Jurkat, Clone E6-1 (cell line): Measurements from ENCODE around the gene ITM2C.
A peak's percentile ranks its signal among the peaks of the same experiment; 100 is the strongest.

Source experiments
- DNase-seq: peaks from one replicate; pipeline ENCODE4 v3.0.0-alpha.2; 2011; ENCODE audit warnings: low read depth, low spot score
- H3K4me3 ChIP-seq: 2 replicates; pipeline ENCODE4 v1.5.1; 2011; ENCODE audit warnings: mild to moderate bottlenecking, low read length, control low read depth, moderate library complexity

ITM2C gene

GRCh38 chr2:230870544-230871360 lies 6.0 kb downstream of the ITM2C start:
- DNase-seq: no peak
- H3K4me3 ChIP-seq: no peak overlapping the region

- no peak for DNase-seq
- H3K4me3 ChIP-seq: no peak overlapping the region
Observed at GRCh38 chr2:230871361-230872150, 6.8 kb downstream of the ITM2C start.

- no peak for DNase-seq
- H3K4me3 ChIP-seq: no peak overlapping the region
Observed at GRCh38 chr2:230872151-230872967, 7.6 kb downstream of the ITM2C start.

DNA sequence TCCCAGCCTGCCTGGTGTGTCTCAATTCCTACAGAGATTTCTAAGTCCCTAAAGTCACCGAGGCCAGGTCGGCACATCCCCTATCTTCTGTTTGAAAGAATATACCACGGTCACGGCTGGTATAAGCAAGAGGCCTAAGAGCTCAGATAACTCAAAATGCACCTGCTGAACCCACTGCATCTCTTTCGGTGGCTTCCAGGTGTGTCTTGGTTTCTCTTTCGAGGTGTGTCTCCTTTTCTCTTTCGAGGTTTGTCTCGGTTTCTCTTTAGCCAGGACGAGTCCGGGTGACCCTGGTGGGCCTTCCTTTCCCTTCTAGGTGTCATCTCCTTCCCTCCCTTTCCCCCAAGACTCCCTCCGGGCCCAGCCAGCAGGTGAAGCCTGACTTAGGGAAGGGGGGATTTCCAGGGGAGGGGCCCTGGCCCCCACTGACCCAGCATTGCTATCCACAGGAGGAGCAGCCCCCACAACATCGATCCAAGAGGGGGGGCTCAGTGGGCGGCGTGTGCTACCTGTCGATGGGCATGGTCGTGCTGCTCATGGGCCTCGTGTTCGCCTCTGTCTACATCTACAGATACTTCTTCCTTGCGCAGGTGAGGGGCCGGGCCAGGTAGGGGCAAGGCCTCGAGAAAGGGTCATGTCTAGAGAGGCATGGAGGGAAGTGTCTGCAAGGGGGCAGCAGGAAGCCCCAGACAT lies 8.4 kb downstream of the ITM2C start:
- DNase-seq: no peak
- no peak overlapping the region for H3K4me3 ChIP-seq

GRCh38 chr2:230873661-230874401 lies 9.1 kb downstream of the ITM2C start:
- no peak overlapping the region for H3K4me3 ChIP-seq
- no peak for DNase-seq

DNA sequence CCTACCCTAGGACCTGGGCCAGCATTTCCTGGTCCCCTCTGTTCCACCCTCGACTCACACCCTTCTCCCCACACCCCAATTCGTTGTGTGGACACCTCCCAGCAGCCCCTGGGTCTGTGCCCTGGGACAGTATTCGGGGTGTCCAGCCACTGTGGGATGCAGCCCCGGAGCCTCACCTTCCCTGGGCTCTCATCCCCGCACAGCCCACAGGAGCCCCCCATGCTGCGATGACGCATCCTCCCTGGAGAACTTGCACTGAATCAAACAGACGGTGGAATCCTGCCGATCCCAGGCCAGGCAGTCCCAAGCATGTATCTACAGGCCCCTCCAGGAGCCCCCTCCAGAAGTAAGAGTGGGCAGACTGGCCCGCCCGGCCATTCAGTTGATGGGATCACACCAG lies 9.7 kb downstream of the ITM2C start:
- no peak overlapping the region for H3K4me3 ChIP-seq
- no peak for DNase-seq

- no peak overlapping the region for H3K4me3 ChIP-seq
- no peak for DNase-seq
Observed at GRCh38 chr2:230874876-230875275, 10.1 kb downstream of the ITM2C start.

DNA sequence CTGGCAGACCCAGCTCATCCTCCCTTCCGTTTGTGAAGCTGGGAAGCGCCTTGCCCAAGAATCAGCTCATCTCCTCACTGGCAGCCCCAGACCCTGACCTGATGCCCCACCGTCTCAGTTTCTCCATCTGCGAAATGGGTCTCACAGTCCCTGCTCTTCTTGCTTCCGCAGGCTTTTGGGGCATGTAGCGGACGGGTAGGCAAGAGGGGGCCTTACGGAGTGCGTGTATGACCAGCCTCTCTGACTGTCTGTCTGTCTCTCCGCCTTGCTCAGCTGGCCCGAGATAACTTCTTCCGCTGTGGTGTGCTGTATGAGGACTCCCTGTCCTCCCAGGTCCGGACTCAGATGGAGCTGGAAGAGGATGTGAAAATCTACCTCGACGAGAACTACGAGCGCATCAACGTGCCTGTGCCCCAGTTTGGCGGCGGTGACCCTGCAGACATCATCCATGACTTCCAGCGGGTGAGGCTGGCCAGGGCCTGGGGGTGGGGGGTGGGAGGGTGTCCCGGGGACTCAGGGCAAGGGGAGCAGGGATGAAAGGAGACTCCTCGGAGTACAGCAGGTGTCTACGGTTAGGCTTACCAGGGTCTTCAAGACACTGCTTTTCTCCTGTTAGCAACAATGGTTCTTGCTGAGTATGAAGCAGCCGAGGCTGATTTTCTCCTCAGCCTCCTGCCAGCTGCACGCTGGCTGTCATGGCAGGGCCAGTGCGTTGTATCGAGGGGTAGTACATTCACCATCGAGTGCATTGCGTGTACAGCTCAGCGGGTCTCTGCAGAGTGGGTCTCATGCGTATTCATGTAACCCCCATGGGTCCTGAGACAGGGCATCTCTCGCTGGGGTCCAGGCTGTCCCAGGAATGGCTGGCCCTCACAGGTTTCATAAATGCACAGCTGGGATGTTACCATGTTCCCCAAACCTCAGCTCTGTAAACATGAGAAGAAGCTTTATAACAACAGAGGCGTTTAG lies 10.9 kb downstream of the ITM2C start:
- no peak overlapping the region for H3K4me3 ChIP-seq
- DNase-seq: no peak

DNA sequence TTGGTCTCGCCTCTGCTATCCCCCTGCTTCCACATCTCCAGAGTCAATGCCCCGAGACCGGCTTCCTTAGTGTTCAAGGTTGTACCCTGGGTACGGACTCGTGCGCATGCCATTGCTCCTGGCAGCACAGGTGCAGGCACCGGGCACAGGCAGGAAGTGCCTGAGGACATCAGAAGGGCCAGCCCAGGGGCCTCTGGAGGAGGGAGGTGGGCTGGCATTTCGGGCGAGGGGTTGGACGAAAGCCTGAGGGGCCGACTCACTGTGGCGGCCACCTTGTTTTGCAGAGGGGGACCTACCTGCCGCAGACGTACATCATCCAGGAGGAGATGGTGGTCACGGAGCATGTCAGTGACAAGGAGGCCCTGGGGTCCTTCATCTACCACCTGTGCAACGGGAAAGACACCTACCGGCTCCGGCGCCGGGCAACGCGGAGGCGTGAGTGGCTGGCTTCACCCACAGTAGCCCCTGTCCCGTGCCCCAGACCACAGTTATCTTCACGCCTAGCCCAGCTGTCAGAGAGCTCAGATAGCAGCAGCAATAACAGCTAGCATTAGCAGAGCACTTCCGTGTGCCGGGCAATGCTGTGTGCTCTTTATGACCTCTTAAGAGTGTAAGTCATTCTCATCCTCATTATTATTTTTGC lies 12.5 kb downstream of the ITM2C start:
- DNase-seq: no peak
- no peak overlapping the region for H3K4me3 ChIP-seq

GRCh38 chr2:230877759-230878598 lies 13.2 kb downstream of the ITM2C start:
- DNase-seq: no peak
- no peak overlapping the region for H3K4me3 ChIP-seq

GRCh38 chr2:230878599-230879188 lies 14.0 kb downstream of the ITM2C start:
- no peak overlapping the region for H3K4me3 ChIP-seq
- no peak for DNase-seq

DNA sequence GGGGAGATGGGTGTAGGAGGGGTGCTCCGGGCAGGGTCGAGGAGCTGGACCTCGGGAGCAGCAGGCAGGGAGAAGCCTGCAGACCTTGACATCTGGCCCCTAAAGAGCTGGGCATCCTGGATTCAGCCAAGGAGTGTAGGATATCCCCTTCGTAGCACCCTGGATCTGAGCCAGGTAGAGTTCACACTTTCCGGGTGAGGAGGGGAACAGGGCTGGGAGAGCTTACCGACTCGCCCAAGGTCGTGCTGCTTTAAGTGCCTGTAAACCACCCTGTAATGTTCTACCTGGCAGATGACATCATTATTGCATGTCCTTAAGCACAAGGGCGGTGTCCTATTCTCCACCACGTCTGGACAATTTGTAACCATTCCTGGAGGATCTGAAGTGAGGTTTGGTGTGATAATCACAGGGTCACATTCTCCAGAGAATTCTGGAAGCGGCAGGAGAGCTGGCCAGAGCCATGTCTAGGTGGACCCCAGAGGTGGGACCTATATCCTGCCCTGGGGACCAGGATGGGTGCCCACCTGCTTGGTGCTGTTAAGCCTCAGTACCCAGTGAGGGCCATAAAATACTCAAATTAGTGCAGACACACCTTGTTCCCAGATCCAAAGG lies 14.6 kb downstream of the ITM2C start:
- no peak for DNase-seq
- no peak overlapping the region for H3K4me3 ChIP-seq

- no peak overlapping the region for H3K4me3 ChIP-seq
Observed at GRCh38 chr2:230879891-230880290, 15.1 kb downstream of the ITM2C start.

DNA sequence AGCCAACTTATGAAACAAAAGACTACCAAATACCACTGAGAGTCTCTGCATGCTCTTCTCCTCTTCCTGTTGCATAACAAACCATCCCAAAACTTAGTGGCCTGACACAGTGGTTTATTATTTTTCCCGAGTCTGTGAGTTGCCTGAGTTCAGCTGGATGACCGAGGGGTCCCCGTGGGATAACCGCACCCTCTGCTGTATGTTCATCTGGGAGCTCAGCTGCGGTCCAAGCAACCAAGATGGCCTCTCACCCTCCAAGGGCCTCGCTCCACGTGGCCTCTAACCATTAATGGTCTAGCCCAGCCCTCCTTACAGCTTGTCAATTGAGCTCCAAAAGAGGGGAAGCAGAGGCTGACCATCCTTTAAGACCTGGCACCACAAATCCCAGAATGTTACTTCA lies 17.1 kb downstream of the ITM2C start:
- no peak for DNase-seq

More at GRCh38 chr2:230879891-230880290, 15.1 kb downstream of the ITM2C start:
- DNase-seq: no peak

GRCh38 chr2:230885463-230886130 lies 20.9 kb downstream of the ITM2C start:
- peak; percentile 74 for DNase-seq
- H3K4me3 ChIP-seq: no peak overlapping the region

More for the DNA sequence above, 17.1 kb downstream of the ITM2C start:
- no peak overlapping the region for H3K4me3 ChIP-seq
